Adrenal gland (tissue), 12 donors: Measurements from ENCODE around the gene ZAP70. TPM values are rescaled to one million over a fixed set of nuclear protein-coding genes. Genes with fewer than 3 reads are reported as not detected.

Experiments used
- DNase-seq, 7 donors: peaks; one replicate each; pipeline ENCODE4 v3.0.0-alpha.2; 2019 to 2020
- H3K27ac ChIP-seq, 5 donors: fragments of 200-600 bp; sonication (generic) in 4 of 5; 1 replicate in 3 of 5; 2 replicates in 2 of 5; pipeline versions ENCODE4 v1.5.1 to v1.8.0; 2016 to 2020; ENCODE audit warnings: mild to moderate bottlenecking in 1 of 5
- H3K27me3 ChIP-seq: fragments of 200-600 bp; 2 replicates; pipeline ENCODE4 v1.8.0; 2021
- H3K36me3 ChIP-seq, 2 donors: fragments of 200-600 bp; replicated peaks in 1 of 2; 1 replicate in 1 of 2; 2 replicates in 1 of 2; pipeline versions ENCODE4 v1.5.1 to v1.8.0; 2018 to 2022
- H3K4me1 ChIP-seq, 2 donors: fragments of 200-600 bp; replicated peaks in 1 of 2; 1 replicate in 1 of 2; 2 replicates in 1 of 2; pipeline versions ENCODE4 v1.5.1 to v1.8.0; 2018 to 2021
- H3K4me3 ChIP-seq, 4 donors: fragments of 200-600 bp; sonication (generic) in 3 of 4; one replicate each; pipeline ENCODE4 v1.5.1; 2016 to 2018
- H3K9me3 ChIP-seq, 3 donors: fragments of 200-600 bp; sonication (generic) in 1 of 3; replicated peaks in 1 of 3; 1 replicate in 2 of 3; 2 replicates in 1 of 3; pipeline versions ENCODE4 v1.5.1 to v1.8.0; 2016 to 2021
- CTCF ChIP-seq, 6 experiments: fragments of 450-650 bp in 4 of 6; fragments of 200-600 bp in 2 of 6; sonication (generic) in 1 of 6; IDR thresholded peaks; 1 replicate in 5 of 6; 2 replicates in 1 of 6; pipeline versions ENCODE4 v1.5.1 to v1.8.0; 2016 to 2021; ENCODE audit warnings: antibody characterized with exemption in 6 of 6, mild to moderate bottlenecking in 2 of 6, moderate library complexity in 1 of 6
- POLR2A ChIP-seq, 2 donors: fragments of 450-650 bp; IDR thresholded peaks; one replicate each; pipeline ENCODE4 v1.6.1; 2017; ENCODE audit warnings: antibody characterized with exemption in 2 of 2, mild to moderate bottlenecking in 2 of 2, moderate library complexity in 1 of 2
- WGBS, 4 donors: extraction: QIAGEN DNeasy Blood & Tissue Kit in 2 of 4; methylation state at CpG; one replicate each; pipeline versions ENCODE4 v1.1.5 to v1.1.7; 2013 to 2017; 5-methylcytosine and 5-hydroxymethylcytosine counted together
- intact Hi-C, 2 donors: fragments of 100-400 bp; cut with DNase I; formaldehyde crosslinking; loops; one replicate each; pipeline versions ENCODE4 v1.14.1 to v1.15.0; 2022 to 2023
- polyA plus RNA-seq, 3 donors: library from polyadenylated mRNA; stranded (reverse); fragments of 200-250 nt in 2 of 3; fragments of 350-450 nt in 1 of 3; fragmentation: Illumina TruSeq in 1 of 3; extraction: RNeasy Lipid Tissue Mini Kit (QIAGEN cat#74804) in 1 of 3; gene quantifications; one replicate each; pipeline ENCODE4 v1.2.3, GENCODE V29; 2013 to 2014
- total RNA-seq, 9 donors: library from RNA; depleted of rRNA in 4 of 9; stranded (reverse); fragments of >200 nt in 4 of 9; fragments of 120-200 nt in 1 of 9; fragmentation: NEBNext Ultra II Directional in 1 of 9; extraction: Animal tissue kit (Norgen Biotek cat#: 25700) in 1 of 9; gene quantifications; one replicate each; pipeline versions ENCODE4 v1.1.0 to v1.2.4, GENCODE V29; 2013 to 2023
- donor health status: healthy with polysubstance abuse.
- donor health status: Bipolar disorder and iron deficiency.
- donor health status: DM: yes; HTN: yes; CAD: no.
- donor health status: DM: no; HTN: no; CAD: no.
- donor health status: DM: no; HTN: no; CAD: no.
- donor health status: DM: yes; HTN: yes; CAD: no.

The ZAP70 gene
- total and polyA plus RNA-seq, 12 donors: 0.33 to 8.3 (median 2.5) TPM

- intact Hi-C loops: no loop called here
- WGBS, 4 donors: 81 to 94% (median 86%) methylated on average over 8 to 12 of the region's 12 CpGs
- Histone ChIP-seq H3K4me3 (no peak overlapping the region), H3K36me3 (no peaks in the 10 kb centered on the region), H3K27me3 (no peaks in the 10 kb centered on the region), H3K27ac (no peak overlapping the region), H3K9me3 (no peaks in the 10 kb centered on the region), H3K4me1 (no peaks in the 10 kb centered on the region)
- TF ChIP-seq POLR2A (IDR thresholded peaks at IDR 0.05) (no peak), CTCF (IDR thresholded peaks at IDR 0.05) (no peak)
- DNase-seq: no peak
Measured at GRCh38 chr2:97731274-97732020, 18.1 kb downstream of the ZAP70 start.

GRCh38 chr2:97732436-97733340 lies 19.3 kb downstream of the ZAP70 start:
- intact Hi-C loops: no loop called here
- H3K27me3 ChIP-seq: no peaks in the 10 kb centered on the region
- DNase-seq: no peak
- H3K9me3 ChIP-seq: no peaks in the 10 kb centered on the region
- no peaks in the 10 kb centered on the region for H3K36me3 ChIP-seq
- H3K4me1 ChIP-seq: no peaks in the 10 kb centered on the region
- TF ChIP-seq POLR2A (IDR thresholded peaks at IDR 0.05): no peak
- TF ChIP-seq CTCF (IDR thresholded peaks at IDR 0.05): no peak
- no peak overlapping the region for H3K27ac ChIP-seq
- no peak overlapping the region for H3K4me3 ChIP-seq
- whole genome bisulfite sequencing, 4 donors: 87 to 95% (median 92%) methylated on average over 4 to 28 of the region's 28 CpGs

GRCh38 chr2:97733341-97734035 lies 20.1 kb downstream of the ZAP70 start:
- WGBS, 4 donors: 80 to 87% (median 84%) methylated on average over 13 to 20 of the region's 20 CpGs
- no peaks in the 10 kb centered on the region for H3K36me3 ChIP-seq
- no peak for TF ChIP-seq POLR2A (IDR thresholded peaks at IDR 0.05)
- TF ChIP-seq CTCF (IDR thresholded peaks at IDR 0.05): no peak
- H3K4me3 ChIP-seq: no peak overlapping the region
- intact Hi-C loops: no loop called here
- H3K4me1 ChIP-seq: no peaks in the 10 kb centered on the region
- no peak overlapping the region for H3K27ac ChIP-seq
- H3K9me3 ChIP-seq: no peaks in the 10 kb centered on the region
- DNase-seq: no peak
- no peaks in the 10 kb centered on the region for H3K27me3 ChIP-seq
